DMS 273 treated with DMSO at 0.1 percent for 48 hours (cell line): ENCODE data around the gene RTL5.

Experiments
- DNase-seq: peaks from one replicate; lab custom pipeline; 2025; lab: John Stamatoyannopoulos, UW

The RTL5 gene

GRCh38 chrX:72078411-72078810 is 53.3 kb downstream of the RTL5 start:
- no peak for DNase-seq
